Measurements from ENCODE around the gene TUBA1C.
A peak's percentile ranks its signal among the peaks of the same experiment; 100 is the strongest.

TUBA1C gene

GRCh38 chr12:49283541-49284429 lies 18.9 kb downstream of the TUBA1C start:
- DNase-seq (ENCODE audit: low read depth) = no peak

GRCh38 chr12:49284672-49285071 lies 19.8 kb downstream of the TUBA1C start:
- no peak for DNase-seq (ENCODE audit: low read depth)

- DNase-seq (ENCODE audit: low read depth) = no peak
Measured at GRCh38 chr12:49287876-49288275, 23.0 kb downstream of the TUBA1C start.

DNA sequence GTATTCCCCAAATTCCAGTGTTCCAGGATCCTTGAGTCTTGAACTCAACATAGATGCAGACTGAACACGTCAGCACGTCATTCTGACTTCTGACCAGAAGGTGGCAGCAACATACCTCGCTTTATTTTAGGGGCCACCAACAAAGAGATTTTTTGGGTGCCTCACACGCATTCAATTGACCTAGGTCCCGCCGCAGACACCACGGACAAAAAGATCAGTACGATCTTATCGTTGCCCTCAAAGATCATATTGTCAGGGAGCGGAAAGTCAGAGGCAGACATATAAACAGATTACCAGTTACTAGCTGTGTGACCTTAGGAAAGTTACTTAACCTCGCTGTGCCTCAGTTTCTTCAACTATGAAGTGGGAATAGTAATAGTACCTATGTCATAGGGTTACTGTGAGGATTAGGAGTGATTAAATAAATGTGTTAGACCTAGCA lies 23.6 kb downstream of the TUBA1C start:
- DNase-seq (ENCODE audit: low read depth) = peak; percentile 40

GRCh38 chr12:49288922-49289555 lies 24.2 kb downstream of the TUBA1C start:
- DNase-seq (ENCODE audit: low read depth) = no peak

- no peak for DNase-seq (ENCODE audit: low read depth)
Measured at GRCh38 chr12:49292729-49293055, 27.8 kb downstream of the TUBA1C start.

GRCh38 chr12:49293056-49293956 lies 28.4 kb downstream of the TUBA1C start:
- no peak for DNase-seq (ENCODE audit: low read depth)

DNA sequence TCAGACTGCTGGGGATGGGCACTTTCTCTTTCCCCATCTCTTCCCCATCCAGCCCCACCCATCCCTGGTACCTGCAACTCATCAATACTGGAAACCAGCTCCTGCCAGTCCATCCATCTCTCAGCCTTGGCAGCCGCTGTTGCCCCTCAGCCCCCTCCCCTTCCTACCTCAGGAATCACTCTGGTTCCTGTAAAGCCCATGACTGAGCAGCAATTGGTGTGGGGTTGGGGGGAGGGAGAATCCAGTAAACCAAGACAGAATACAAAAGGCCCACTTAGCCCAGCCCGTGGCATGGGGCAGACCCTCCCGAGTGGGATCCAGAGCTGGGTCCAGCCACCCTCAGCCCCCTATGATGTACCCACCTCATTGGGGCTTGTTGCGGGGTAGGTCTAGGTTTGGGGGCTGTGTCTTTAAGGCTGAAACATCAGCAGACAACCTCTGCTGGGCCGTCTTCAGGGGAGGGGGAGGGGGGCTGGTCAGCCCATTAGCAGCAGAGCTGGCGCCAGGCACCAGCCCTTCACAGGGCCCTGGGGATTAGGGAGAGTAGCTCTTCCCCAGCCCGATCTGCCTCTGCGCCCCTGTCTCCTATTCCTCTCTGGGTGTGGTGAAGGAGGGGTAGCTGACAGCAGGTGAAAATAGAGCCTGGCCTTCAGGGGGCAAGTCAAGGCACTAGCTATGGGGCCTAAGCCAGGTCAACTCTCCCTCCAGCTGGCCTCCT lies 29.4 kb downstream of the TUBA1C start:
- no peak for DNase-seq (ENCODE audit: low read depth)

DNA sequence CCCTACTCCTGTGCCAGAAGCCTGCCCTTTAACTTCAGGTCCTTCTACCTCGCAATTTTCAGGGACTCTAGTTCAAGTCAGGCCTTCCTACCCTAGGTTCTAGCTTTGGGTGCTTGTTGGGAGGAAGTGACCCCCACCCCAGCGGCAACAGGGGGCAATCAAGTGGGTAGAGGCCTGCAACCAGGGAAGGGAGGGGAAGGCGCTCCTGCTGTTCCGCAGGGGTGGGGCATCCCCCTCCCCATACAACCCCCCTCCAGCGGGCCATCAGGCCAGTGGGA lies 29.9 kb downstream of the TUBA1C start:
- DNase-seq (ENCODE audit: low read depth) = no peak

GRCh38 chr12:49295082-49295936 lies 30.4 kb downstream of the TUBA1C start, which contains the start of gene PRPH:
TSS of gene PRPH (plus strand) at chr12:49295147. CDS start at chr12:49295201, 54 bp downstream.
- no peak for DNase-seq (ENCODE audit: low read depth)

- DNase-seq (ENCODE audit: low read depth) = peak; percentile 47
Measured at GRCh38 chr12:49296034-49296835, 31.4 kb downstream of the TUBA1C start.

DNA sequence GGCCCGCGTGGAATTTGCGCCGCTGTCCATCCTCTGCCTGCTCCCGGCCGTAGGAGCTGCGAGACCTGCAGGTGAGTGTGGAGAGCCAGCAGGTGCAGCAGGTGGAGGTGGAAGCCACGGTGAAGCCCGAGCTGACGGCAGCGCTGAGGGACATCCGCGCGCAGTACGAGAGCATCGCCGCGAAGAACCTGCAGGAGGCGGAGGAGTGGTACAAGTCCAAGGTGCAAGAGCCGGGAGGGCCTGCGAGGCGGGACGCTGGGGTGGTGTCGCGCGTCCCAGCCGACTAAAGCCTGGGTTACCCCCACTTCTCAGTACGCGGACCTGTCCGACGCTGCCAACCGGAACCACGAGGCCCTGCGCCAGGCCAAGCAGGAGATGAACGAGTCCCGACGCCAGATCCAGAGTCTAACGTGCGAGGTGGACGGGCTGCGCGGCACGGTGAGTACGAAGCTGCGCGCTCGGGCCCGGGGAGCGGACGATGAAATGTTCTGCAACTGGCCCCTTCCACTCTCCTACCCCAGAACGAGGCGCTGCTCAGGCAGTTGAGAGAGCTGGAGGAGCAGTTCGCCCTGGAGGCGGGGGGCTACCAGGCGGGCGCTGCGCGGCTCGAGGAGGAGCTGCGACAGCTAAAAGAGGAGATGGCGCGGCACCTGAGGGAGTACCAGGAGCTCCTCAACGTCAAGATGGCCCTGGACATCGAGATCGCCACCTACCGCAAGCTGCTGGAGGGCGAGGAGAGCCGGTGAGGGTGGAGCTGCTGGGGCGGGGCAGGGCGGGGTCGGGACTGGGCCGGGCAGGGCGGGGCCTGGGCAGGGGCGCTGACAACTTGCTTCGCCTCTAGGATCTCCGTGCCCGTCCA lies 32.2 kb downstream of the TUBA1C start:
- DNase-seq (ENCODE audit: low read depth) = no peak

DNA sequence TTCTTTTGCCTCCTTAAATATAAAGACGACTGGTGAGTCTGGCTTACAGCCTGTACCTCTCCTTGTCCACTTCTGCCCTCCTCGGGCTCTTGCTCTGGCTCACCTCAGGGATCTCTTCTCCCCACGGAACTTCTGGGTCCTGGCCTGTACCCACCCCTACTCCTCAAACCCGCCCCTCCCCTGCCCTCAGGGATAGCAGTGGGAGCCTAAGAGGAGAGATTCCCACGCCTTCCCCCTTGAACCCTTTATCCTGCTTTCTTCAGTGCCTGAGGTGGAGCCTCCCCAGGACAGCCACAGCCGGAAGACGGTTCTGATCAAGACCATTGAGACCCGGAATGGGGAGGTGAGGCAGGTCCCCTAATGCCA lies 32.8 kb downstream of the TUBA1C start:
- no peak for DNase-seq (ENCODE audit: low read depth)

- no peak for DNase-seq (ENCODE audit: low read depth)
Measured at GRCh38 chr12:49298160-49298559, 33.3 kb downstream of the TUBA1C start.

GRCh38 chr12:49301760-49302159 lies 36.9 kb downstream of the TUBA1C start:
- no peak for DNase-seq (ENCODE audit: low read depth)

DNA sequence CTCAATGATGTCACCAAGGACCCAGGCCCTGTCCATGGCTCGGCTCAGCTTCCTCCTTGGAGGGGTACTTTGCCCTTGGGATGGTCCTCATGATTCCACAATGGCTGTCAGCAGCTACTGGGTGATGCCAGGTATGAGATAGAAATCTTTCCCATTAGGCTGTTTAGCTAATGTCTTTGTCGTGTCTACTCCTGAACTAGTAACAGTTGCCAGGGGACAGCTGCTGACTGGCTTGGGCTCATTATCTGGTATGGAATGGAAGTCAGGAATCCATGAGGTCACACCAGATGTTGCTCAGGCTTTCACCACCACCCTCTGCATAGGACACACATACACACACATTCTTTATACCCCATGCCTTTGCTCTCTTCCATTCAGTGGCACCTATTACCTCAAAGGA lies 39.3 kb downstream of the TUBA1C start:
- DNase-seq (ENCODE audit: low read depth) = no peak

DNA sequence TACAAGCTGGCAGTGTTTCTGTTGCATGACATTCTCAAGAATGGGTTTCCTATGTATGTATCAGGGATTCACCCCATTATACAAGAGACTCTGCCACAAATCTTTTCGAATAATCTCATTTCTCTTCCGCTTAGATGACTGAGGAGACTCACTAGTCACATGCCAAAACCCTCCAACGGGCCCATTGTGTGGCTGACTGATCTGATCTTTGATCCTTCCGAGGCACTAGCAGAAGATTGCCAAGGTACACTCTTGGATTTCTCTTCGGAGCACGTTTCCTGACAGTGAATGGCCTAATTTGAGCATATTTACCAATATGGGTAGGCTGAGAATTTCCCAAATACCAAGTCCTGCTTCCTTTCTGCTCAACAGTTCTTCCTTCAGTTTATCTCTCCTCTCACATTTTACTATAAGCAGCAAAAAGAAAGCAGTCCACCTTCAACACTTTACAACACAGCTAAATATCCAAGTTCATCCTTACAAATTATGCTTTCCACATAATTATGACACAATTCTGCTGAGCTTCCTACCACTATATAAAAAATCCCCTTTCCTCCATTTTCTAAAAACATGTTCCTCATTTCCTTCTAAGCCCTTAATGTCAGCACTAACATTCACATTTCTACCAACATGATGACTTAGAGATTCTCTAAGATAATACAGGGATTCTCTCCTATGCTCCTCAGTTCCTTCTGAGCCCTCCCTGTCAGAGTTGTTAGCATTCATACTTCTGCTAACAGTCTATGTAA lies 41.1 kb downstream of the TUBA1C start:
- DNase-seq (ENCODE audit: low read depth) = no peak

GRCh38 chr12:49309386-49309785 lies 44.5 kb downstream of the TUBA1C start:
- no peak for DNase-seq (ENCODE audit: low read depth)
